ENCODE measurements around the gene CYP19A1. TPM values are rescaled to one million over a fixed set of nuclear protein-coding genes. Genes with fewer than 3 reads are reported as not detected.
A peak's percentile ranks its signal among the peaks of the same experiment; 100 is the strongest.

The CYP19A1 gene
- total and polyA plus RNA-seq, 9 of the 15 experiments (the other 6 are each of a cell fraction or from before 2014, with no cell fraction given) = 0.16 to 0.63 (median 0.47) TPM; not detected in 3

DNA sequence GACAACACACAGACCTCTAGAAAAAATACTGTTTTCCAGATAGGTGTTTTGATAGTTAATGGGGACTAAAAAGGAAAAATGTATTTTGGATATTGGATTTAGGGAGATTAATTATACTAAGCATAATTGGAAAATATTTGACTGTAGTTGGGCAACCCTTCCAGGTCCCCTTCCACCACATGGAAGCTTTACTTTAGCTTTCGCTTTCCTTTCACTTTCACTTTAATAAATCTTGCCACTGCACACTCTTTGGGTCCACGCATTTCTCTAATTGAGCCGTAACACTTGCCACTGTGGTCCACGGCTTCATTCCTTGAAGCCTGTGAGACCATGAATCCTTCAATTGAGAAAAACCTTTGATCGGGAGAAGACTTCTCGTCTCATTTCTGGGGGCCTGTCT, 18.6 kb upstream of the CYP19A1 start (continued):
- TF ChIP-seq, protein P1, sequence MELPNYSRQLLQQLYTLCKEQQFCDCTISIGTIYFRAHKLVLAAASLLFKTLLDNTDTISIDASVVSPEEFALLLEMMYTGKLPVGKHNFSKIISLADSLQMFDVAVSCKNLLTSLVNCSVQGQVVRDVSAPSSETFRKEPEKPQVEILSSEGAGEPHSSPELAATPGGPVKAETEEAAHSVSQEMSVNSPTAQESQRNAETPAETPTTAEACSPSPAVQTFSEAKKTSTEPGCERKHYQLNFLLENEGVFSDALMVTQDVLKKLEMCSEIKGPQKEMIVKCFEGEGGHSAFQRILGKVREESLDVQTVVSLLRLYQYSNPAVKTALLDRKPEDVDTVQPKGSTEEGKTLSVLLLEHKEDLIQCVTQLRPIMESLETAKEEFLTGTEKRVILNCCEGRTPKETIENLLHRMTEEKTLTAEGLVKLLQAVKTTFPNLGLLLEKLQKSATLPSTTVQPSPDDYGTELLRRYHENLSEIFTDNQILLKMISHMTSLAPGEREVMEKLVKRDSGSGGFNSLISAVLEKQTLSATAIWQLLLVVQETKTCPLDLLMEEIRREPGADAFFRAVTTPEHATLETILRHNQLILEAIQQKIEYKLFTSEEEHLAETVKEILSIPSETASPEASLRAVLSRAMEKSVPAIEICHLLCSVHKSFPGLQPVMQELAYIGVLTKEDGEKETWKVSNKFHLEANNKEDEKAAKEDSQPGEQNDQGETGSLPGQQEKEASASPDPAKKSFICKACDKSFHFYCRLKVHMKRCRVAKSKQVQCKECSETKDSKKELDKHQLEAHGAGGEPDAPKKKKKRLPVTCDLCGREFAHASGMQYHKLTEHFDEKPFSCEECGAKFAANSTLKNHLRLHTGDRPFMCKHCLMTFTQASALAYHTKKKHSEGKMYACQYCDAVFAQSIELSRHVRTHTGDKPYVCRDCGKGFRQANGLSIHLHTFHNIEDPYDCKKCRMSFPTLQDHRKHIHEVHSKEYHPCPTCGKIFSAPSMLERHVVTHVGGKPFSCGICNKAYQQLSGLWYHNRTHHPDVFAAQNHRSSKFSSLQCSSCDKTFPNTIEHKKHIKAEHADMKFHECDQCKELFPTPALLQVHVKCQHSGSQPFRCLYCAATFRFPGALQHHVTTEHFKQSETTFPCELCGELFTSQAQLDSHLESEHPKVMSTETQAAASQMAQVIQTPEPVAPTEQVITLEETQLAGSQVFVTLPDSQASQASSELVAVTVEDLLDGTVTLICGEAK (IDR thresholded peaks at IDR 0.05) = peak; percentile 43; the same call in 1 of the 2 replicates
- TF ChIP-seq, protein P1 (CRISPR knock-in tag; IDR thresholded peaks at IDR 0.05) = no peak
- TF ChIP-seq ATF7 (IDR thresholded peaks at IDR 0.05) (no peak), MAFK (IDR thresholded peaks at IDR 0.05; ENCODE audit: low read length) (no peak), ZNF274 (IDR thresholded peaks at IDR 0.05; ENCODE audit: borderline replicate concordance, low read depth, low read length) (no peak), TAF7 (tag; IDR thresholded peaks at IDR 0.05) (no peak), GATAD2B (IDR thresholded peaks at IDR 0.05; ENCODE audit: borderline replicate concordance) (no peak), ERF (CRISPR knock-in tag; IDR thresholded peaks at IDR 0.05) (no peak), RFX7 (CRISPR knock-in tag; IDR thresholded peaks at IDR 0.05) (no peak), IRF2 (CRISPR knock-in tag; IDR thresholded peaks at IDR 0.05) (peak; percentile 63; the same call in 1 of the 2 replicates)
- TF ChIP-seq, protein P2, sequence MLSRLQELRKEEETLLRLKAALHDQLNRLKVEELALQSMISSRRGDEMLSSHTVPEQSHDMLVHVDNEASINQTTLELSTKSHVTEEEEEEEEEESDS (CRISPR knock-in tag; IDR thresholded peaks at IDR 0.05) = no peak
- TF ChIP-seq, protein P3, sequence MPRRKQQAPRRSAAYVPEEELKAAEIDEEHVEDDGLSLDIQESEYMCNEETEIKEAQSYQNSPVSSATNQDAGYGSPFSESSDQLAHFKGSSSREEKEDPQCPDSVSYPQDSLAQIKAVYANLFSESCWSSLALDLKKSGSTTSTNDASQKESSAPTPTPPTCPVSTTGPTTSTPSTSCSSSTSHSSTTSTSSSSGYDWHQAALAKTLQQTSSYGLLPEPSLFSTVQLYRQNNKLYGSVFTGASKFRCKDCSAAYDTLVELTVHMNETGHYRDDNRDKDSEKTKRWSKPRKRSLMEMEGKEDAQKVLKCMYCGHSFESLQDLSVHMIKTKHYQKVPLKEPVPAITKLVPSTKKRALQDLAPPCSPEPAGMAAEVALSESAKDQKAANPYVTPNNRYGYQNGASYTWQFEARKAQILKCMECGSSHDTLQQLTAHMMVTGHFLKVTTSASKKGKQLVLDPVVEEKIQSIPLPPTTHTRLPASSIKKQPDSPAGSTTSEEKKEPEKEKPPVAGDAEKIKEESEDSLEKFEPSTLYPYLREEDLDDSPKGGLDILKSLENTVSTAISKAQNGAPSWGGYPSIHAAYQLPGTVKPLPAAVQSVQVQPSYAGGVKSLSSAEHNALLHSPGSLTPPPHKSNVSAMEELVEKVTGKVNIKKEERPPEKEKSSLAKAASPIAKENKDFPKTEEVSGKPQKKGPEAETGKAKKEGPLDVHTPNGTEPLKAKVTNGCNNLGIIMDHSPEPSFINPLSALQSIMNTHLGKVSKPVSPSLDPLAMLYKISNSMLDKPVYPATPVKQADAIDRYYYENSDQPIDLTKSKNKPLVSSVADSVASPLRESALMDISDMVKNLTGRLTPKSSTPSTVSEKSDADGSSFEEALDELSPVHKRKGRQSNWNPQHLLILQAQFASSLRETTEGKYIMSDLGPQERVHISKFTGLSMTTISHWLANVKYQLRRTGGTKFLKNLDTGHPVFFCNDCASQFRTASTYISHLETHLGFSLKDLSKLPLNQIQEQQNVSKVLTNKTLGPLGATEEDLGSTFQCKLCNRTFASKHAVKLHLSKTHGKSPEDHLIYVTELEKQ (CRISPR knock-in tag; IDR thresholded peaks at IDR 0.05) = no peak
- TF ChIP-seq, protein P4, sequence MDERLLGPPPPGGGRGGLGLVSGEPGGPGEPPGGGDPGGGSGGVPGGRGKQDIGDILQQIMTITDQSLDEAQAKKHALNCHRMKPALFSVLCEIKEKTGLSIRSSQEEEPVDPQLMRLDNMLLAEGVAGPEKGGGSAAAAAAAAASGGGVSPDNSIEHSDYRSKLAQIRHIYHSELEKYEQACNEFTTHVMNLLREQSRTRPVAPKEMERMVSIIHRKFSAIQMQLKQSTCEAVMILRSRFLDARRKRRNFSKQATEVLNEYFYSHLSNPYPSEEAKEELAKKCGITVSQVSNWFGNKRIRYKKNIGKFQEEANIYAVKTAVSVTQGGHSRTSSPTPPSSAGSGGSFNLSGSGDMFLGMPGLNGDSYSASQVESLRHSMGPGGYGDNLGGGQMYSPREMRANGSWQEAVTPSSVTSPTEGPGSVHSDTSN (CRISPR knock-in tag; IDR thresholded peaks at IDR 0.05; ENCODE audit: low read depth) = no peak
- TF ChIP-seq, protein P4 (tag; conservative IDR thresholded peaks at IDR 0.05; ENCODE audit: low read depth) = 0 out of 2 replicates have a peak, but pooled peaks have one; percentile 6

Measured in K562 (cell line).